Fibroblast of lung (primary cell): ENCODE measurements around the gene LTBP1. TPM values are rescaled to one million over a fixed set of nuclear protein-coding genes. Genes with fewer than 3 reads are reported as not detected.

Experiments
- DNase-seq, 2 donors: peaks; one replicate each; pipeline versions ENCODE4 v3.0.0 to v3.0.0-alpha.2; 2010; ENCODE audit warnings: low read depth in 2 of 2
- H2AFZ ChIP-seq: 2 replicates; pipeline ENCODE4 v1.5.1; 2012; ENCODE audit warnings: low read length, control low read depth, inconsistent platforms
- H3K27ac ChIP-seq: 2 replicates; pipeline ENCODE4 v1.5.1; 2011; ENCODE audit warnings: low read length, control low read depth; ENCODE audit not compliant: insufficient read depth
- H3K27me3 ChIP-seq: 2 replicates; pipeline ENCODE4 v1.5.1; 2011; ENCODE audit warnings: mild to moderate bottlenecking, low read length; ENCODE audit not compliant: control insufficient read depth, insufficient read depth
- H3K36me3 ChIP-seq: 2 replicates; pipeline ENCODE4 v1.5.1; 2011; ENCODE audit warnings: low read length; ENCODE audit not compliant: control insufficient read depth, insufficient read depth
- H3K4me1 ChIP-seq: 2 replicates; pipeline ENCODE4 v1.5.1; 2011; ENCODE audit warnings: low read length; ENCODE audit not compliant: control insufficient read depth, insufficient read depth; ENCODE audit errors: extremely low read depth
- H3K4me2 ChIP-seq: 2 replicates; pipeline ENCODE4 v1.5.1; 2011; ENCODE audit warnings: low read length, control low read depth; ENCODE audit not compliant: insufficient read depth; ENCODE audit errors: extremely low read depth
- H3K4me3 ChIP-seq, 4 experiments: fragments of 200-600 bp in 1 of 4; sonication (generic) in 1 of 4; replicated peaks in 1 of 4; 2 replicates each; pipeline ENCODE4 v1.5.1; 2011 to 2016; ENCODE audit warnings: low read length in 4 of 4, low read depth in 3 of 4, mild to moderate bottlenecking in 3 of 4, control low read depth in 2 of 4, inconsistent platforms in 1 of 4, mixed read lengths in 1 of 4; ENCODE audit not compliant: insufficient read depth in 1 of 4; ENCODE audit errors: control extremely low read depth in 1 of 4
- H3K79me2 ChIP-seq: 2 replicates; pipeline ENCODE4 v1.5.1; 2012; ENCODE audit warnings: mild to moderate bottlenecking, low read length, inconsistent platforms; ENCODE audit not compliant: control insufficient read depth, insufficient read depth
- H3K9ac ChIP-seq: 2 replicates; pipeline ENCODE4 v1.5.1; 2011; ENCODE audit warnings: mild to moderate bottlenecking, low read length, control low read depth; ENCODE audit not compliant: insufficient read depth
- H3K9me3 ChIP-seq: 2 replicates; pipeline ENCODE4 v1.5.1; 2012; ENCODE audit warnings: low read depth, low read length; ENCODE audit not compliant: control insufficient read depth, insufficient read depth
- H4K20me1 ChIP-seq: 2 replicates; pipeline ENCODE4 v1.5.1; 2011; ENCODE audit warnings: low read length; ENCODE audit not compliant: control insufficient read depth, insufficient read depth; ENCODE audit errors: extremely low read depth
- CTCF ChIP-seq, 2 donors: IDR thresholded peaks in 1 of 2; conservative IDR thresholded peaks in 1 of 2; 1 replicate in 1 of 2; 2 replicates in 1 of 2; pipeline ENCODE4 v1.5.1; 2011 to 2012; ENCODE audit warnings: low read length in 2 of 2, control low read depth in 1 of 2, inconsistent platforms in 1 of 2, low read depth in 1 of 2, mild to moderate bottlenecking in 1 of 2
- EZH2 ChIP-seq: IDR thresholded peaks from 2 replicates; pipeline ENCODE4 v1.5.1; 2012; ENCODE audit warnings: low read length, control low read depth, mild to moderate bottlenecking; ENCODE audit errors: missing control alignments
- polyA plus RNA-seq, 2 donors: library from polyadenylated mRNA; depleted of rRNA in 1 of 2; stranded (reverse) in 1 of 2; unstranded in 1 of 2; fragments of >200 nt; gene quantifications; 2 replicates each; pipeline ENCODE4 v1.2.1, GENCODE V29; 2011 to 2012; ENCODE audit warnings: missing spikeins in 1 of 2
- total RNA-seq: library from RNA; depleted of rRNA; stranded (reverse); fragments of >200 nt; gene quantifications from 2 replicates; pipeline ENCODE4 v1.2.1, GENCODE V29; 2014

LTBP1 gene
- total and polyA plus RNA-seq, 2 donors (not counting 1 experiment from before 2014, with no cell fraction given): 254 to 324 TPM

DNA sequence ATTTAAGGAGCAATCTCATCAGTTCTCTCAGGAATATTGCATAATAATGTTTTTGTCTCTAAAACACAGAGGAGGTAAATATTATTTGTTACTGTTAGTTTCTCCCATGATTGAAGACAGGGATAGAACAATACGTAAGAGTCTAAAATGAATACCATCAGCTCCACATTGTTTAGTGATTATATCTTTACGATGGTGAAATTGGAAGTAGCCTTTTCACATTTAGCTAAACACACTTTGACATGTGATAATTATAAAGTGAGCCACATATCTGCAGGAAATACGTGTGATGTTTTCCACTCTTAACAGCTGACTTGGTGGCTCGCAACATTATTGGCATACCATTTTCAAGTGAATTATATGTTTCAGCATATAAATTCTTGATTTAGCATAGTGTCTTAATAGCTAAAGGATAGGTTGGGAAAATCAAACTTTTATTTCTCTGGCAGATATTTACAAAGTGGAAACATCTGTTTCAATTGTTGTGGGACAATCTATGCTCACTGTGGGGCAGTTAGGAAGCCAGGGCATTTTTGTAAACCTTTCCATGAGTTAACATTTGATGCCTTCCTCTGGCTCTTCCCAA is 321.6 kb downstream of the LTBP1 start:
- H2AFZ ChIP-seq: no peak overlapping the region
- no peak overlapping the region for H3K4me2 ChIP-seq
- H3K27me3 ChIP-seq: no peaks in the 10 kb centered on the region
- TF ChIP-seq EZH2: no peak
- no peak for TF ChIP-seq CTCF (conservative IDR thresholded peaks at IDR 0.05 in 1 of 2, IDR thresholded peaks at IDR 0.05 in 1 of 2; ENCODE audit: low read depth in 1 of 2, low read length in 2 of 2)
- H3K4me1 ChIP-seq: no peaks in the 10 kb centered on the region
- no peaks in the 10 kb centered on the region for H4K20me1 ChIP-seq
- peaks cover 9% of the 10 kb centered on the region for H3K36me3 ChIP-seq
- H3K9me3 ChIP-seq: peaks cover 2% of the 10 kb centered on the region
- H3K4me3 ChIP-seq: no peak overlapping the region
- no peak for DNase-seq
- no peaks in the 10 kb centered on the region for H3K79me2 ChIP-seq
- no peak overlapping the region for H3K27ac ChIP-seq
- no peak overlapping the region for H3K9ac ChIP-seq

GRCh38 chr2:33272001-33272400 is 325.2 kb downstream of the LTBP1 start:
- H3K4me3 ChIP-seq: no peak overlapping the region
- no peaks in the 10 kb centered on the region for H4K20me1 ChIP-seq
- no peak overlapping the region for H3K27ac ChIP-seq
- H3K27me3 ChIP-seq: no peaks in the 10 kb centered on the region
- no peaks in the 10 kb centered on the region for H3K4me1 ChIP-seq
- no peaks in the 10 kb centered on the region for H3K79me2 ChIP-seq
- TF ChIP-seq EZH2: no peak
- no peak for TF ChIP-seq CTCF (conservative IDR thresholded peaks at IDR 0.05 in 1 of 2, IDR thresholded peaks at IDR 0.05 in 1 of 2; ENCODE audit: low read depth in 1 of 2, low read length in 2 of 2)
- peaks cover 7% of the 10 kb centered on the region for H3K36me3 ChIP-seq
- H3K9me3 ChIP-seq: no peaks in the 10 kb centered on the region
- H3K4me2 ChIP-seq: no peak overlapping the region
- H3K9ac ChIP-seq: no peak overlapping the region
- H2AFZ ChIP-seq: no peak overlapping the region
- DNase-seq: peak; percentile 28 to 77

GRCh38 chr2:33273479-33273878 is 326.7 kb downstream of the LTBP1 start:
- H3K27ac ChIP-seq: no peak overlapping the region
- H3K9me3 ChIP-seq: no peaks in the 10 kb centered on the region
- H2AFZ ChIP-seq: no peak overlapping the region
- TF ChIP-seq CTCF (conservative IDR thresholded peaks at IDR 0.05 in 1 of 2, IDR thresholded peaks at IDR 0.05 in 1 of 2; ENCODE audit: low read depth in 1 of 2, low read length in 2 of 2): no peak
- TF ChIP-seq EZH2: no peak
- H3K79me2 ChIP-seq: no peaks in the 10 kb centered on the region
- no peaks in the 10 kb centered on the region for H3K4me1 ChIP-seq
- DNase-seq: no peak
- no peaks in the 10 kb centered on the region for H4K20me1 ChIP-seq
- H3K4me2 ChIP-seq: no peak overlapping the region
- H3K36me3 ChIP-seq: peaks cover 6% of the 10 kb centered on the region
- no peaks in the 10 kb centered on the region for H3K27me3 ChIP-seq
- no peak overlapping the region for H3K4me3 ChIP-seq
- no peak overlapping the region for H3K9ac ChIP-seq
